IMR-90 (cell line): ENCODE data around the gene ALDH7A1. TPM values are rescaled to one million over a fixed set of nuclear protein-coding genes. Genes with fewer than 3 reads are reported as not detected.

Experiments
- ATAC-seq: fragments of 200-7000 bp; cut with Tn5 transposase; 2 replicates; pipeline ENCODE4 v1.9.1; 2020; ENCODE audit warnings: low read depth, mild to moderate bottlenecking, moderate library complexity
- BruUV-seq: library from RNA; stranded (reverse); fragments of 400-500 nt; replicated peaks from 2 replicates; lab custom pipeline; 2021; lab: Mats Ljungman, UMichigan
- CTCF ChIA-PET: fragments of 300-600 bp; formaldehyde crosslinking; extraction: SDS; loops from one replicate; lab custom pipeline; 2021; ENCODE audit warnings: antibody characterized with exemption; lab: Yijun Ruan, JAX
- POLR2A ChIA-PET: fragments of 300-600 bp; sonication (Branson Sonifier 250); formaldehyde crosslinking; loops from one replicate; lab custom pipeline; 2022; ENCODE audit warnings: antibody characterized with exemption; ENCODE audit not compliant: unreplicated experiment; lab: Charles Lee
- DNase-seq: peaks from one replicate; pipeline ENCODE4 v3.0.0; 2013
- H2AFZ ChIP-seq: replicated peaks from 2 replicates; pipeline ENCODE3; 2013; ENCODE audit warnings: low read length, mild to moderate bottlenecking; ENCODE audit not compliant: poor library complexity
- H2AK5ac ChIP-seq: 2 replicates; pipeline ENCODE4 v1.6.1; 2013; ENCODE audit warnings: low read depth, low read length, inconsistent platforms
- H2AK9ac ChIP-seq: replicated peaks from 2 replicates; pipeline ENCODE3; 2013; ENCODE audit warnings: mild to moderate bottlenecking, low read depth, low read length, moderate library complexity; ENCODE audit not compliant: poor library complexity
- H2BK120ac ChIP-seq: 2 replicates; pipeline ENCODE4 v1.6.1; 2013; ENCODE audit warnings: low read depth, low read length, inconsistent platforms
- H2BK15ac ChIP-seq: 3 replicates; pipeline ENCODE4 v1.6.1; 2013; ENCODE audit warnings: low read depth, low read length, inconsistent platforms
- H2BK20ac ChIP-seq: 2 replicates; pipeline ENCODE4 v1.6.1; 2013; ENCODE audit warnings: low read depth, mild to moderate bottlenecking, inconsistent platforms, low read length, moderate library complexity
- H2BK5ac ChIP-seq: 2 replicates; pipeline ENCODE4 v1.6.1; 2013; ENCODE audit warnings: mild to moderate bottlenecking, low read depth, low read length, inconsistent platforms; ENCODE audit not compliant: poor library complexity, severe bottlenecking
- H3K14ac ChIP-seq: replicated peaks from 2 replicates; pipeline ENCODE4 v1.6.1; 2013; ENCODE audit warnings: low read depth, low read length, inconsistent platforms
- H3K18ac ChIP-seq: 2 replicates; pipeline ENCODE4 v1.6.1; 2013; ENCODE audit warnings: low read depth, low read length, control low read depth
- H3K23ac ChIP-seq: 2 replicates; pipeline ENCODE4 v1.6.1; 2013; ENCODE audit warnings: low read depth, low read length, inconsistent platforms
- H3K27ac ChIP-seq: 2 replicates; pipeline ENCODE4 v1.5.1; 2013; ENCODE audit warnings: mild to moderate bottlenecking, control low read depth, low read length; ENCODE audit not compliant: insufficient read depth
- H3K27me3 ChIP-seq: 2 replicates; pipeline ENCODE4 v1.6.1; 2013; ENCODE audit warnings: low read length; ENCODE audit not compliant: control insufficient read depth, insufficient read depth
- H3K36me3 ChIP-seq: 2 replicates; pipeline ENCODE4 v1.6.1; 2013; ENCODE audit warnings: low read length, mixed read lengths; ENCODE audit not compliant: control insufficient read depth, insufficient read depth
- H3K4ac ChIP-seq: 2 replicates; pipeline ENCODE4 v1.6.1; 2013; ENCODE audit warnings: low read depth, low read length, inconsistent platforms
- H3K4me1 ChIP-seq: 2 replicates; pipeline ENCODE4 v1.6.1; 2013; ENCODE audit warnings: low read length, mixed read lengths; ENCODE audit not compliant: control insufficient read depth, insufficient read depth
- H3K4me2 ChIP-seq: 2 replicates; pipeline ENCODE4 v1.6.1; 2013; ENCODE audit warnings: low read depth, mild to moderate bottlenecking, control low read depth, low read length, moderate library complexity
- H3K4me3 ChIP-seq: 2 replicates; pipeline ENCODE4 v1.5.1; 2013; ENCODE audit warnings: low read depth, mild to moderate bottlenecking, control low read depth, low read length, moderate library complexity; ENCODE audit not compliant: insufficient read depth
- H3K56ac ChIP-seq: 2 replicates; pipeline ENCODE4 v1.6.1; 2013; ENCODE audit warnings: low read length, inconsistent platforms; ENCODE audit not compliant: insufficient read depth; ENCODE audit errors: extremely low read depth
- H3K79me1 ChIP-seq, 2 experiments: 2 replicates each; pipeline ENCODE4 v1.6.1; 2013; ENCODE audit warnings: low read length in 2 of 2, inconsistent platforms in 1 of 2, low read depth in 1 of 2
- H3K9ac ChIP-seq: 2 replicates; pipeline ENCODE4 v1.6.1; 2013; ENCODE audit warnings: low read depth, low read length, control low read depth
- H3K9me1 ChIP-seq: 2 replicates; pipeline ENCODE4 v1.6.1; 2013; ENCODE audit warnings: low read length, inconsistent platforms; ENCODE audit not compliant: insufficient read depth
- H3K9me3 ChIP-seq: 2 replicates; pipeline ENCODE4 v1.6.1; 2013; ENCODE audit warnings: low read length; ENCODE audit not compliant: control insufficient read depth, insufficient read depth
- H4K20me1 ChIP-seq: 2 replicates; pipeline ENCODE4 v1.6.1; 2013; ENCODE audit warnings: low read length, inconsistent platforms; ENCODE audit not compliant: insufficient read depth
- H4K5ac ChIP-seq: 2 replicates; pipeline ENCODE4 v1.6.1; 2013; ENCODE audit warnings: mild to moderate bottlenecking, low read depth, low read length, control low read depth
- H4K8ac ChIP-seq, 2 experiments: 2 replicates each; pipeline ENCODE4 v1.6.1; 2013; ENCODE audit warnings: low read depth in 2 of 2, low read length in 2 of 2, control low read depth in 1 of 2, inconsistent platforms in 1 of 2
- H4K91ac ChIP-seq: 2 replicates; pipeline ENCODE4 v1.6.1; 2013; ENCODE audit warnings: low read depth, low read length, inconsistent platforms; ENCODE audit not compliant: insufficient read depth
- BHLHE40 ChIP-seq: fragments of 150-350 bp; IDR thresholded peaks from 2 replicates; pipeline ENCODE4 v1.6.1; 2016; ENCODE audit warnings: mild to moderate bottlenecking, low read depth, low read length
- FOS ChIP-seq: fragments of 150-350 bp; IDR thresholded peaks from 2 replicates; pipeline ENCODE4 v1.6.1; 2016; ENCODE audit warnings: low read depth, low read length
- MAZ ChIP-seq: IDR thresholded peaks from 2 replicates; pipeline ENCODE4 v1.6.1; 2012; ENCODE audit warnings: low read depth, mild to moderate bottlenecking, low read length, improper control_type of control experiment, moderate library complexity, borderline replicate concordance
- WGBS, 2 experiments: methylation state at CpG; one replicate each; pipeline versions ENCODE4 v1.1.5 to v1.1.7; 2013; ENCODE audit warnings: missing lambda C conversion rate in 2 of 2; ENCODE audit not compliant: insufficient read length in 1 of 2; ENCODE audit errors: extremely low coverage in 2 of 2; 5-methylcytosine and 5-hydroxymethylcytosine counted together
- dilution Hi-C: fragments of 300-500 bp; cut with HindIII; formaldehyde crosslinking; loops from one replicate; pipeline ENCODE4 v1.14.3; 2018; ENCODE audit warnings: low sequenced_read_pairs; ENCODE audit not compliant: unreplicated experiment
- in situ Hi-C: fragments of 300-500 bp; cut with MboI; formaldehyde crosslinking; loops from 3 replicates; pipeline ENCODE4 v1.14.3; 2019; ENCODE audit warnings: low sequenced_read_pairs, inconsistent platforms, mixed read lengths
- intact Hi-C: fragments of 100-400 bp; cut with micrococcal nuclease; formaldehyde crosslinking; loops from 2 replicates; pipeline ENCODE4 v1.10.0; 2022
- polyA plus RNA-seq, 3 experiments: library from polyadenylated mRNA; depleted of rRNA; stranded (reverse); fragments of >200 nt; gene quantifications; 2 replicates each; pipeline ENCODE4 v1.2.3, GENCODE V29; 2012; ENCODE audit warnings: low replicate concordance in 1 of 3
- total RNA-seq: library from RNA; depleted of rRNA; stranded (reverse); fragments of >200 nt; gene quantifications from 2 replicates; pipeline ENCODE4 v1.2.3, GENCODE V29; 2012

The ALDH7A1 gene
- total and polyA plus RNA-seq, 2 of the 4 experiments (the other 2 are of a cell fraction): 40.9 to 62.2 TPM

DNA sequence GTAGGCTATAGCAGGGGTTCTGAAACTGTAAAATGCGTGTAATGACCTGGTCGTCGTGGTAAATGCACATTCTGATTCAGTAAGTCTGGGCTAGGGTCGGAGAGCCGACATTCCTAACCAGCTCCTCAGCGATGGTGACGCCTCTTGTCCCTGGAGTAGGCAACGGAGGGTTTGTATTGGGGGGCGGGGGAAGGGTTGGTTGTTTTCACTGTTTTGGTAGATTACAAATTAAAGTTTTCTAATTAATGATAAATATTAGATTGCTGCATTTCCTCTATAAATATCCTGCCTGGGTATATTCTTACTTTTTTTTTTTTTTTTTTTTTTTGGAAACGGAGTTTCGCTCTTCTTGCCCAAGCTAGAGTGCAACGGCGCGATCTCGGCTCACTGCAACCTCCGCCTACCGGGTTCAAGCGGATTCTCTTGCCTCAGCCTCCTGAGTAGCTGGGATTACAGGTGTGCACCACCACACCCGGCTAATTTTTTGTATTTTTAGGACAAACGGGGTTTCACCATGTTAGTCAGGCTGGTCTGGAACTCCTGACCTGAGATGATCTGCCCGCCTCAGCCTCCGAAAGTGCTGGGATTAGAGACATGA, 566 bp upstream of the ALDH7A1 start:
- intact Hi-C loops: loop anchor here (1.0 to 5.0 kb wide), 4 partner anchors 57 to 256 kb away; partner anchors contain the start of gene LMNB1
- dilution Hi-C loops: no loop called here
- Histone ChIP-seq H3K4me2 (peak overlapping the region; percentile 74), H3K23ac (peak overlapping the region; percentile 55; the same call in 1 of the 2 replicates), H3K4me3 (peak overlapping the region; percentile 69), H4K91ac (peak overlapping the region; percentile 91), H2BK5ac (peak overlapping the region; percentile 56), H2AK5ac (peak overlapping the region; percentile 79), H3K4ac (peak overlapping the region; percentile 83), H3K79me1 (peaks cover 23 to 28% of the 10 kb centered on the region in 2 experiments), H3K18ac (peak overlapping the region; percentile 10; the same call in 1 of the 2 replicates), H2BK15ac (peak overlapping the region; percentile 38; the same call in 1 of the 3 replicates), H3K9me1 (peaks cover 3% of the 10 kb centered on the region), H3K14ac (peak overlapping the region; percentile 82), H4K5ac (peak overlapping the region; percentile 63), H3K27ac (peak overlapping the region; percentile 43), H3K36me3 (peaks cover 8% of the 10 kb centered on the region), H3K56ac (peak overlapping the region; percentile 87), H3K4me1 (peaks cover 8% of the 10 kb centered on the region), H3K27me3 (no peaks in the 10 kb centered on the region), H2BK20ac (peak overlapping the region; percentile 50), H2BK120ac (peak overlapping the region; percentile 72), H4K20me1 (no peaks in the 10 kb centered on the region), H4K8ac (peak overlapping the region; percentile 61 to 89), H2AFZ (peak overlapping the region; percentile 97), H2AK9ac (peak overlapping the region; percentile 92), H3K9ac (peak overlapping the region; percentile 60), H3K9me3 (no peaks in the 10 kb centered on the region)
- DNase-seq (peak; percentile 88), ATAC-seq (peak; percentile 44)
- ChIA-PET CTCF (interaction anchor here (0.6 to 1.6 kb wide), 3 partner anchors 11 to 1312 kb away, joined by 3 read pairs; no protein-coding TSS in a partner anchor), POLR2A (interaction anchor here (0.5 kb wide), 1 partner anchor 28 kb away, joined by 4 read pairs; no protein-coding TSS in a partner anchor)
- no TSS peak for BruUV-seq
- in situ Hi-C loops: no loop called here
- WGBS, 2 experiments: no CpG with 5 or more reads among the region's 22 CpGs
- TF ChIP-seq BHLHE40 (0 out of 2 replicates have a peak, but pooled peaks have one; percentile 0), MAZ (no peak), FOS (peak; percentile 24; the same call in 1 of the 2 replicates)
